ENCODE measurements around the gene ATP8A1.
A peak's percentile ranks its signal among the peaks of the same experiment; 100 is the strongest.

Gene ATP8A1

GRCh38 chr4:42562016-42562415, 94.9 kb downstream of the ATP8A1 start:
- DNase-seq, result no peak

DNA sequence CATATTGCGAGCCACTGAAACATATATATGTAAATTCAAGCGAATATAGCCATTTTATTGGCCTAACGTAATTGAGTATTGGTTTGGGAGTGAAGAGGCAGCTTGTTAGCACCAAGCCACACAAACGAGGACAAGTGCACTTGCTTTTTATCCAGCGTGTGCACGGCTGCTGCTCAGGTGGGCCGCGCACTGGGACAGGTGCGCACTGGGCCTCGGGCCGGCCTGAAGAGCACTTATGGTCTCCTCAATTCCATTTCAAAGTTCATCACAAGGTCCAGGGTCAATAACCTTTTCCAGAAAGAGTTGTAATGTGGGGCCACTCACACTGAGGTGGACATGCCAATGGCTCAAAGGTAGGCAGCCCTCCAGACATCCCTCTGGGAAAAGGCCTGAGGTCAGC, 95.9 kb downstream of the ATP8A1 start:
- no peak for DNase-seq

DNA sequence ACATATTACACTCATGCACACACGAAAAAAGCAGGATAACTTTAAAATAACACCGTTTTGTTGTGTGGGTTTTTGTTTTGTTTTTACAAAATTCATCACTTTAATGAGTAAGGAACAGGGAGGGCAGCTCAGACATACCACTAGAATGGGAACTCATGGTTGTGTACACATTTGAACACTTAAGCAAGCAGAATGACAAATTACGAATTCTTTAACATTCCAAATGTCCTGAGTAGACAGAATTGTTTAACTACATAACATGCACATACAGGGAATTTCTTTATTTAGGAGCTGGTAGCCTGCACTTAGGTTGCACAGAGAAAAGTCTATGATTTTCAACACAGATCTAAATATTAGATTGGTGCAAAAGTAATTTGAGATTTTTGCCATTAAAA, 96.4 kb downstream of the ATP8A1 start:
- no peak for DNase-seq

- DNase-seq, result no peak
These were observed 98.7 kb downstream of the ATP8A1 start for GRCh38 chr4:42558156-42558555.

- no peak for DNase-seq
These were observed 101.1 kb downstream of the ATP8A1 start for GRCh38 chr4:42555828-42556227.

- no peak for DNase-seq
These were observed 102.8 kb downstream of the ATP8A1 start for GRCh38 chr4:42554072-42554471.

GRCh38 chr4:42549896-42550295, 107.0 kb downstream of the ATP8A1 start:
- DNase-seq, result no peak

DNA sequence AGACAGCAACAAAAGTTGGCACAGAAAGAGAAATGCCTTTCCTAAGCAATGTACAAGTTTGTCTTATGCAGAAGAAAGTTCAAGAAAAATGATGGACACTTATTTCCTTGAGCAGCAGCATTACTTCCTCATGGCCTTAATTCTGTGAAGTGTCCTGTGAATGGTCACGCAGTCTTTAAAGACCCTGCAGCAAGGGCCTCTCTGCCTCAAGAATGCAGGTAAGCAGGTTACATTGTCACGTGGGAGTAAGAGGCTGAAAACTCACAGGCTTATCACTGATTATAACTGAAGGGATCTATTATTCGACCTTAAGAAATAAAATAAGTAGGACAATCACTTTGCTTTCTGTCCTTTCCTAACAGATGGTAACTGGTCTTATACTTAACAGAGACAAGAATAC, 109.1 kb downstream of the ATP8A1 start:
- DNase-seq, result no peak

- no peak for DNase-seq
These were observed 113.1 kb downstream of the ATP8A1 start for GRCh38 chr4:42543762-42544161.

DNA sequence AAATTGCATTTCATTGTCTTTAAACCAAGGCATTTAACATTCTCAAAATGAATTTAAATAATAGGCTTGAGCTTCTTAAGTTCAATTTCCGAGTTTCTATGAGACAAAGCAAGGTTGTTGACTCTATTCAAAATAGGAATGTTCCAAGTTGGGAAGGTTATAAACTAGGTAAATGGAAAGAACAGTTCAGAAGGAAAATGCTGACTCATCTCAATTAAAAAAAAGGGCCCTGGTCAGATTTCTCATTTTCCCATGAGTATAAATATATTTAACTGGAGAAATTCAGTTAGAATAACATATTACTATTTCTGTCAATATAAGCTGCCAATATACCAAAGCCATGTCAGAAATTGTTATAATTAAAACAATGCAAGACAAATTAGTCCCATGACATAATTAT, 113.8 kb downstream of the ATP8A1 start:
- DNase-seq, result no peak

- no peak for DNase-seq
These were observed 115.3 kb downstream of the ATP8A1 start for GRCh38 chr4:42541647-42542046.

- no peak for DNase-seq
These were observed 123.9 kb downstream of the ATP8A1 start for GRCh38 chr4:42533042-42533441.

GRCh38 chr4:42531341-42532030, 125.4 kb downstream of the ATP8A1 start:
- DNase-seq, result no peak

- DNase-seq, result no peak
These were observed 133.7 kb downstream of the ATP8A1 start for GRCh38 chr4:42523066-42523718.

GRCh38 chr4:42519803-42520417, 137.0 kb downstream of the ATP8A1 start:
- DNase-seq, result peak; percentile 32

GRCh38 chr4:42515156-42515884, 141.6 kb downstream of the ATP8A1 start:
- DNase-seq, result no peak

DNA sequence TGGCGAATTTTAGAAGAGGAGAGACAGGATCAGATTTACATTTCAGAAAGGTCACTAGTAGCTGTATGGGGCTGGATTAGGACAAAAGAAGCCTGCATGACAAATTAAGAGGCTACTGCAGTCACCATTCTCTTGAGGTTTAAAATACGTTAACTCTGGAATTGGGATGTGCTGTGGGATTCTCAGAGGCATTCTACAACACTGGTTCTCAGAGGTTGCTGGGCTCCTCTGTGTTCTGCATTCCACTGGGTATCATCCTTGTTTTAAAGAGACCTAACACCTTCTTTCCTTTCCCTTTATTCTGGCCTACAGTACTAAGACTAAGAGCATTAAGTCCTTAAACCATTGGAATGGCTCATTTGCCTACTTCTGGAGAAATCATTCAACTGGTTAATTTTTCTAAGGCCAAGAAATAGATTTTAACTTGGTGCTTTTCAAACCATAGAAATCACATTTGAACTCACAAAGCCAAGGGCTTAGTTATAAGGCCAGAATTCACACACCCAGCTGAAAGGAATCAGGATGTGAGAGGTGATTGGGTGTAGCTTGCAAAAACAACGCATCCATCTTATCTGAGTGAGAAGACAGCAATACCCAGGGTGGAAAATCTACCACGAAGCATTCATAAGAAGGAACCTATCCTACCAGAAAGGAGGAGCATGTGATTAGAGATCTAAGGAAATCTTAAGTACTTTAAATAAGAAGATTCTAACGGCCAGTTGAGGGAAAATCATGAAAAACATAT, 143.0 kb downstream of the ATP8A1 start:
- DNase-seq, result no peak

GRCh38 chr4:42512226-42512625, 144.7 kb downstream of the ATP8A1 start:
- DNase-seq, result no peak

DNA sequence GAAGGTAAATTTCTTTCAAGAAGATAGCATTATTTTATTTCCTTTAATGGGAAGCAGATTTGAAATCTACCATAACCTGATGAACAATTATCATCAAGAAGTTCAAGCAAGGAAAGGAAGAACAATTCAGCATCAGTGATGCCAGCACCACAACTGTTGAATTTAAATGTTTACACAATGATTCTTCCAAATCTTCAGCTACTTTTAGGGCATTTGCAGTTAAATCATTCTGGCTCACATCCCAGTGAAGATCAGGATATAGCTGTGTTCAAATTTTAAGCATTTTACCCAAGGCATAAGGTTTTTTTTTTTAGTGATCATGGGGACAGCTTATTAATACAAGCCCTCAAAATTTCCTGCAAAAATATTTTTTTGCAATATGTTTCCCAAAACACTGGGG, 146.7 kb downstream of the ATP8A1 start:
- no peak for DNase-seq

GRCh38 chr4:42501624-42502401, 155.1 kb downstream of the ATP8A1 start:
- DNase-seq, result no peak

DNA sequence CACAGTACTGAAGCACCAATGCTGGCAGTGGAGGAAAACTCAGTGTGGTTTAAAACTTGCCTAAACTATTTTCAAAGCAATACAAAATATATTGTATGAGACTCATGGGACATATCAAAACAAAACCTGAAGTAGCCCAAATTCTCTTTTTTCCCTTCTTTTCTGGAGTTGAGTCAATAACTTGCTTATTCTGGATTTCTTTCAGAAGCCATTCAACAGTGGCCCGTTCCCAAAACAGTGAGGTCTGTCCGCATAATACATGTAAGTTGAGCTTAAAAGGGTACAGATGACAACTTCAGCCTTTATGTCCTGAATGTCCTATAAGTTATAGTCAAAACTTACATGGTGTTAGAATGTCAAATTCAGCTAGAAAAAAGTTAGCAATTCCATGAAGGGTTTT, 158.9 kb downstream of the ATP8A1 start:
- DNase-seq, result no peak

All from NCI-H774 (cell line).